GM23338 (cell line): ENCODE results near the gene ANTXR2. TPM values are rescaled to one million over a fixed set of nuclear protein-coding genes. Genes with fewer than 3 reads are reported as not detected.

Experiments
- ATAC-seq: fragments of 200-7000 bp; cut with Tn5 transposase; 3 replicates; pipeline ENCODE4 v1.9.1; 2020
- DNase-seq: peaks from one replicate; pipeline ENCODE4 v3.0.0-alpha.2; 2015; ENCODE audit warnings: low spot score
- H2AFZ ChIP-seq: fragments of 200-600 bp; sonication (generic); 2 replicates; pipeline ENCODE4 v1.8.0; 2016; ENCODE audit warnings: antibody characterized with exemption, mild to moderate bottlenecking, moderate library complexity
- H3F3A ChIP-seq: fragments of 200-600 bp; sonication (generic); replicated peaks from 2 replicates; pipeline ENCODE4 v1.8.0; 2017; ENCODE audit warnings: antibody characterized with exemption, mixed run types, low read depth
- H3K27ac ChIP-seq: fragments of 200-600 bp; sonication (generic); 2 replicates; pipeline ENCODE4 v1.6.1; 2016; ENCODE audit warnings: low read depth
- H3K27me3 ChIP-seq: fragments of 200-600 bp; sonication (generic); 2 replicates; pipeline ENCODE4 v1.8.0; 2016; ENCODE audit warnings: mild to moderate bottlenecking, mixed run types, moderate library complexity; ENCODE audit not compliant: insufficient read depth
- H3K36me3 ChIP-seq: fragments of 200-600 bp; sonication (generic); 2 replicates; pipeline ENCODE4 v1.8.0; 2016; ENCODE audit warnings: mild to moderate bottlenecking; ENCODE audit not compliant: insufficient read depth
- H3K4me1 ChIP-seq: fragments of 200-600 bp; sonication (generic); 2 replicates; pipeline ENCODE4 v1.8.0; 2016; ENCODE audit warnings: mild to moderate bottlenecking, moderate library complexity; ENCODE audit not compliant: insufficient read depth
- H3K4me2 ChIP-seq: fragments of 200-600 bp; sonication (generic); 2 replicates; pipeline ENCODE4 v1.7.1; 2017; ENCODE audit warnings: mixed run types
- H3K4me3 ChIP-seq: fragments of 200-600 bp; sonication (generic); 2 replicates; pipeline ENCODE4 v1.6.1; 2016; ENCODE audit warnings: mixed run types
- H3K79me2 ChIP-seq: fragments of 200-600 bp; sonication (generic); replicated peaks from 2 replicates; pipeline ENCODE4 v1.8.0; 2017; ENCODE audit warnings: mild to moderate bottlenecking; ENCODE audit not compliant: insufficient read depth
- H3K9me2 ChIP-seq: fragments of 200-600 bp; sonication (generic); 2 replicates; pipeline ENCODE4 v1.8.0; 2017; ENCODE audit not compliant: insufficient read depth
- H4K20me1 ChIP-seq: fragments of 200-600 bp; sonication (generic); replicated peaks from 2 replicates; pipeline ENCODE4 v1.8.0; 2017; ENCODE audit warnings: mild to moderate bottlenecking; ENCODE audit not compliant: insufficient read depth
- H3K27ac Mint-ChIP-seq: 2 replicates; pipeline ENCODE4 v1.8.0; 2020; ENCODE audit warnings: inconsistent platforms, mild to moderate bottlenecking, moderate library complexity, mixed read lengths
- H3K27me3 Mint-ChIP-seq: 3 replicates; pipeline ENCODE4 v1.8.0; 2022; ENCODE audit warnings: low read depth, mild to moderate bottlenecking, moderate library complexity, mixed read lengths, inconsistent platforms; ENCODE audit not compliant: insufficient read depth, poor library complexity
- H3K36me3 Mint-ChIP-seq: 3 replicates; pipeline ENCODE4 v1.8.0; 2021; ENCODE audit warnings: low read depth, mild to moderate bottlenecking, inconsistent platforms, moderate library complexity, mixed read lengths
- H3K4me1 Mint-ChIP-seq: 3 replicates; pipeline ENCODE4 v1.8.0; 2020; ENCODE audit warnings: mild to moderate bottlenecking, inconsistent platforms, mixed read lengths
- H3K4me3 Mint-ChIP-seq: 3 replicates; pipeline ENCODE4 v1.8.0; 2021; ENCODE audit warnings: moderate library complexity, mild to moderate bottlenecking, inconsistent platforms, mixed read lengths
- H3K9me3 Mint-ChIP-seq: 3 replicates; pipeline ENCODE4 v1.8.0; 2020; ENCODE audit warnings: moderate library complexity, mild to moderate bottlenecking, inconsistent platforms, mixed read lengths
- CREB1 ChIP-seq: fragments of 250-450 bp; sonication (Bioruptor Pico); IDR thresholded peaks from 2 replicates; pipeline ENCODE4 v1.5.0; 2020; ENCODE audit warnings: low read depth, mild to moderate bottlenecking, moderate library complexity
- CTCF ChIP-seq, 2 experiments: fragments of 200-600 bp in 1 of 2; sonication (generic) in 1 of 2; conservative IDR thresholded peaks; 2 replicates each; pipeline versions ENCODE4 v1.5.1 to v1.6.1; 2016 to 2017; ENCODE audit warnings: antibody characterized with exemption in 2 of 2, low read depth in 2 of 2, mild to moderate bottlenecking in 2 of 2, moderate library complexity in 1 of 2
- ETS1 ChIP-seq: IDR thresholded peaks from 2 replicates; pipeline ENCODE4 v1.6.1; 2016; ENCODE audit warnings: antibody characterized with exemption
- EZH2 ChIP-seq: fragments of 200-600 bp; sonication (generic); IDR thresholded peaks from one replicate; pipeline ENCODE4 v1.8.0; 2017; ENCODE audit warnings: antibody characterized with exemption, mild to moderate bottlenecking, low read depth; ENCODE audit not compliant: unreplicated experiment
- EZH2phosphoT487 ChIP-seq: fragments of 200-600 bp; sonication (generic); IDR thresholded peaks from one replicate; pipeline ENCODE4 v1.8.1; 2018; ENCODE audit warnings: antibody characterized with exemption; ENCODE audit not compliant: unreplicated experiment
- JUNB ChIP-seq: IDR thresholded peaks from one replicate; pipeline ENCODE4 v1.6.1; 2016; ENCODE audit warnings: antibody characterized with exemption; ENCODE audit not compliant: unreplicated experiment
- NANOG ChIP-seq: IDR thresholded peaks from 2 replicates; pipeline ENCODE4 v1.6.1; 2016; ENCODE audit warnings: antibody characterized with exemption, borderline replicate concordance
- POLR2AphosphoS5 ChIP-seq: IDR thresholded peaks from 2 replicates; pipeline ENCODE4 v1.6.1; 2016; ENCODE audit warnings: antibody characterized with exemption, low read depth
- REST ChIP-seq: IDR thresholded peaks from one replicate; pipeline ENCODE4 v1.6.1; 2018; ENCODE audit warnings: antibody characterized with exemption; ENCODE audit not compliant: unreplicated experiment
- STAT1 ChIP-seq: IDR thresholded peaks from one replicate; pipeline ENCODE4 v1.6.1; 2016; ENCODE audit warnings: antibody characterized with exemption; ENCODE audit not compliant: unreplicated experiment
- ZNF114 ChIP-seq: fragments of 250-450 bp; sonication (Bioruptor Pico); IDR thresholded peaks from 2 replicates; pipeline ENCODE4 v1.5.0; 2020; ENCODE audit warnings: mild to moderate bottlenecking, moderate library complexity
- ZNF331 ChIP-seq: fragments of 250-450 bp; sonication (Bioruptor Pico); IDR thresholded peaks from 2 replicates; pipeline ENCODE4 v1.5.0; 2020; ENCODE audit warnings: low read depth, mild to moderate bottlenecking, moderate library complexity
- ZNF462 ChIP-seq: fragments of 250-450 bp; sonication (Bioruptor Pico); IDR thresholded peaks from 2 replicates; pipeline ENCODE4 v1.5.0; 2020; ENCODE audit warnings: mild to moderate bottlenecking, moderate library complexity
- polyA plus RNA-seq: library from polyadenylated mRNA; unstranded; fragments of >200 nt; fragmentation: Nextera tagmentation; extraction: Ambion mirVana; gene quantifications from 2 replicates; pipeline ENCODE4 v1.2.1, GENCODE V29; 2016
- total RNA-seq: library from RNA; depleted of rRNA; stranded (reverse); fragments of >200 nt; shearing (Covaris generic); gene quantifications from 2 replicates; pipeline ENCODE4 v1.2.3, GENCODE V29; 2014

Gene ANTXR2
- total and polyA plus RNA-seq, 2 experiments from 2014 or later = 2.0 to 5.3 TPM

GRCh38 chr4:79947386-79947785 lies 125.6 kb downstream of the ANTXR2 start:
- TF ChIP-seq NANOG (no peak), JUNB (no peak), ZNF331 (no peak), EZH2 (no peak), ZNF114 (CRISPR knock-in tag) (no peak), REST (no peak), POLR2AphosphoS5 (no peak), CTCF (conservative IDR thresholded peaks at IDR 0.05; ENCODE audit: low read depth in 2 of 2) (no peak), ZNF462 (no peak), EZH2phosphoT487 (no peak), CREB1 (CRISPR knock-in tag) (no peak), STAT1 (no peak), ETS1 (no peak)
- H3K4me3 ChIP-seq = no peak overlapping the region
- no peaks in the 10 kb centered on the region for H3F3A ChIP-seq
- no peaks in the 10 kb centered on the region for H3K36me3 ChIP-seq
- H4K20me1 ChIP-seq = no peaks in the 10 kb centered on the region
- no peak overlapping the region for H3K27ac ChIP-seq
- ATAC-seq (no peak), DNase-seq (no peak)
- no peak overlapping the region for H3K4me2 ChIP-seq
- H3K9me2 ChIP-seq = no peaks in the 10 kb centered on the region
- H3K4me1 Mint-ChIP-seq = peaks cover 2% of the 10 kb centered on the region; the same call in 1 of the 3 replicates
- no peak overlapping the region for H3K27ac Mint-ChIP-seq
- no peak overlapping the region for H2AFZ ChIP-seq
- H3K9me3 Mint-ChIP-seq = no peaks in the 10 kb centered on the region
- H3K4me1 ChIP-seq = no peaks in the 10 kb centered on the region
- H3K79me2 ChIP-seq = no peaks in the 10 kb centered on the region
- no peaks in the 10 kb centered on the region for H3K27me3 ChIP-seq
- H3K27me3 Mint-ChIP-seq = no peaks in the 10 kb centered on the region
- no peaks in the 10 kb centered on the region for H3K36me3 Mint-ChIP-seq
- no peak overlapping the region for H3K4me3 Mint-ChIP-seq
